Ureter (tissue), 1 donor: ENCODE data around the gene SCARF1. TPM values are rescaled to one million over a fixed set of nuclear protein-coding genes. Genes with fewer than 3 reads are reported as not detected.

Experiments used
- DNase-seq: peaks from one replicate; pipeline ENCODE4 v3.0.0-alpha.2; 2020; ENCODE audit warnings: low spot score
- total RNA-seq: library from RNA; stranded (reverse); gene quantifications from one replicate; pipeline ENCODE4 v1.2.4, GENCODE V29; 2023
- donor health status: DM: yes; HTN: yes; CAD: no.

Gene SCARF1
- total RNA-seq, 1 donor from 2014 or later: 16.3 TPM

GRCh38 chr17:1648173-1648962, 2.8 kb upstream of the SCARF1 start:
- peak; percentile 71 for DNase-seq

GRCh38 chr17:1647802-1648171, 2.3 kb upstream of the SCARF1 start:
- DNase-seq: no peak

DNA sequence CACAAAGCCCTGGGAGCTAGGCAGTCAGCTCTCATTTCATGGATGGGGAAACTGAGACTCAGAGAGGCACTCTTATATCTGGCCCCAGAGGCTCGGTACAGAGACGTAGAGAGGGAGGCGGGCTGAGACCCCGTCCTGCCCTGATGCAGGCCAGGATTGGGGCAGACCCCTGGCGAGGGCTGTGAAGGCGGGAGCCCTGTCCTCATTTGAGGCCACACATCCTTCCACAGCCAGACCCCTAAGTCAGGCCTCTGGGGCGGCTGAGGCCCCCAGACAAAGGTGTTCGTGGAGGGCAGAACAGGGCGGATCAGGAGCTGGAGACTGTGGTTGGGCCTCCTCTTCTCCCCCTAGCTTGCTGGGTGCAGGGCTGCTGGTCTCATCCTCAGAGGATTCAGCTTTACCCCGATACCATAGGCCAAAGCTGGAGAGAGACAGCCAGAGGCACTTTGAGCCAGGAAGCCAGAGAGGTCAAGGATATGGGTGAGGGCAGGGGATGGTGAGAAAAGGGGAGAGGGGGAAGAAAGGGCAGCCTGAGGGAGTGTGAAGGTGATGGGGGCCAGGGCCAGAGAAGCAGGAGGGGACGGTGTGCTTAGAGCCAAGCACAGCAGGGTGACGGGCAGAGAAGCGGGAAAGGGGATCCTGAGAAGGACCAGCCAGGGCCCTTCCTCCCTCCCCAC, 805 bp upstream of the SCARF1 start:
- no peak for DNase-seq

DNA sequence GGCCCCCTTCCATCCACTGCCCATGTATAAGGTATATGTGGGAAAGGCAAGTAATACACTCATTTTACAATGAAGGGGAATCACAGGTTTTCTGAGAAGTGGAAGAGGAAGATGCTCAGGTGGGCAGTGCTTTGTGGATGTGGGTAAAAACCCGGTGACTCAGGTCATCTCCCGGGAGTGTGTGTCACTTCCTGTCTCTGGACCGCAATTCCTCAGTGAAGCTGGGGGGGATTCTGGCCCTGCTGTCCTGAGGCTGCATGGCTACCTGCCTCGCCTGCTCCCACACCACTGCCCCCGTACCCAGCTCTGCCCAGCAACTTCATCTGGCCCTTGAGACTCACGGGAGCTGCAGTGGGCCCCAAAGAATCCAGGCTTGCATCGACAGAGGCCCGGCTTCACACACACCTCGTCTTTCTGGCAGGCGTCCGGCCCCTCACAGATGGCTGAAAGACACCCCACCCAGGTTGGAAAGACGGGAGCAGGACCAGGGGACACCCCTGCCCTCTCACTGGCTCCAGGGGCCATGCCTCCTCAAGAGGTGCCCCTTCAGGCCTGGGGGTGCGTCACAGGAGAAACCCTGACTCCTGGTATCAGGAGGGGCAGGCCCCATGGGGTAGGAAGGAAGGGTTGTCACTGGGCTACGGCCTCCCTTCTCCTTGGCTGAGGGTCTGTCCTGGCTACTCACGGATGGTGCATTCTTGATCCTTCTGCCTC, 882 bp downstream of the SCARF1 start:
- DNase-seq: no peak

DNA sequence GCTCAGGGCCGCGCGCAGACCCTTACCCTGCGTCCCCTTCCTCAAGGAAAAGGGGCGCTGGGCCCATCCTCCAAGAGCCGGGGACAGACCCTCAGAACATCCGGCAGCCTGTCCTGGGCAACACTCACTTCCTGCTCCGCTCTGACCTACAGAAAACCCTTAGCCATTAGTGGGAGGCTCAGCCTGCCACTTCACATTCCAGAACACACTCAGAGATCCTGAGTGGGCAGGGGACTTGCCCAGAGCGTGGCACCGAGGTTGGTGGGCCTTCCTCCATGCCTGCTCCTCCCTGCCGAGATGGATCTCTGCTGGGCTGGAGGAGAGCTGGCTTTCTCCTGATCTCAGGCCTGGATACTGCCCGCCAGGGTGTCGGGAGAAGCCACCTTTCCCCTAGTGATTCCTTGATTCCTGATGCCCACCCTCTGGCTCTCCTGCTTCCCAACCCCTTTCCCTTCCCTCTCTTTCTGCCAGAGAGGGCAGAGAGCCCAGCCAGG, 1.5 kb downstream of the SCARF1 start:
- DNase-seq: peak; percentile 48

GRCh38 chr17:1643293-1643998, 2.1 kb downstream of the SCARF1 start:
- DNase-seq: peak; percentile 69

DNA sequence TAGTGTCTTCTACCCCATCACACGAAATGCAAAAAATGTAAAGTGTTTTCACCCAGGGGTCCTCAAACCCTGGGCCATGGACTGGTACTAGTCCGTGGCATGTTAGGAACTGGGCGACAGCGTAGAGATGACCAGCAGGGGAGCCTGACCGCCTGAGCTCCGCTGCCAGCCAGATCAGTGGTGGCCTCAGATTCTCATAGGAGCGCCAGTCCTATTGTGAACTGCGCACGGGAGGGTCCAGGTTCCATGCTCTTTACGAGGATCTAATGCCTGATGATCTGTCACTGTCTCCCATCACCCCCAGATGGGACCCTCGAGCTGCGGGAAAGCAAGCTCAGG, 4.5 kb downstream of the SCARF1 start:
- no peak for DNase-seq

GRCh38 chr17:1640329-1641064, 5.0 kb downstream of the SCARF1 start:
- DNase-seq: no peak

DNA sequence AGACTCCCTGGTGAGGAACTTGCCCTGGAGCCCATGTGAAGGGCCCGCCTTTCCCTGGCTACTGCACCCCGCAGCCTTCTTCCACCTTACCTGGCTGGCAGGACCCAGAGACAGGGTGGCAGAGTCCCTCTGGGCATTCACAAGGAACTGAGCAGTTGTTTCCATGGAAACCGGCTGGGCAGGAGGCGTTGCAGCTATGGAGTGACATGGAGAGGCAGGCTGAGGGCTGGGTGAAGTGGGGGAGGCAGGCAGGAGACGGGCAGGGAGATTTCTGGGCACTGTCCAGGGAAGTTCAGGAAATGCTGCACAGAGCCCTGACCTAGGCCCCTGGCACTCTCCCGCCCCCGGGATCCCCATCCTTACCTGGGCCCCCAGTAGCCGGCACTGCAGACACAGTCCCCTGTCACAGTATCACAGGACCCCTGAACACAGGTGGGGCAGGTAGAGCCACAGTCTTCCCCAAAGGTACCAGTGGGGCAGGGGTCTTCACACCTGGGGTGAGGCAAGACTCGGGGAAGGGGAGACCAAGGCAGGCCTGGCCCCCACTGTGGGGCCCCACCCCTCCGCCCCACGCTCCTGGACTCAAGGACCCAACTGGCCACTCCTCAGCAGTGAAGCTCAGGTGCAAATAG, 5.9 kb downstream of the SCARF1 start:
- DNase-seq: no peak

DNA sequence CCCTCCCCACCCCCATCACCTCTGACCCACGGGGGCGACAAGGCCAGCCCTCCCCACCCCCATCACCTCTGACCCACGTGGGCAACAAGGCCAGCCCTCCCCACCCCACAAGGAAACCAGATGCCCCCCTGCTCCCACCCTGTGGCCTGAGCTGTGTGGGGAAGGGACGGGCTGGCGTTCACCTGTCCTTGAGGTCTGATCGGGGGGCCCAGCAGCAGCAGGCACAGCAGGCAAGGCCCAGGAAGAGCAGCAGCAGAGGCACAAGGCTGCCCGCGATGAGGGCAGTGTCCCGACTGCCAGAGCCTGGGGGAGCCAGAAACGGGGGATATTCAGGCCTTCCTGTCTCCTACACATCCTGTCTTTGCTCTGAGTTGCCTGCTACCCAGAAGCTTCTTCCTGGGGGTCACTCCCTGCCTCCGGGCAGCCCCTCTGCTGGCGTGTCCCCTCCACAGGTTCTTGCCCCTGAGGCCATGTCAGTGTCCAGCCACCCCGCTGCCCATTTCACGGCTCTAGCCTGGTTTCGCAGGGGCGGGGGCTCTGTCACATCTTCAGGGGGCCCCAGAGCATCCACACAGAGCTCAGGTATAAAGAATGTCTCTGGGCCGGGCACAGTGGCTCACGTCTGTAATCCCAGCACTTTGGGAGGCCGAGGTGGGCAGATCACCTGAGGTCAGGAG, 6.8 kb downstream of the SCARF1 start:
- no peak for DNase-seq

DNA sequence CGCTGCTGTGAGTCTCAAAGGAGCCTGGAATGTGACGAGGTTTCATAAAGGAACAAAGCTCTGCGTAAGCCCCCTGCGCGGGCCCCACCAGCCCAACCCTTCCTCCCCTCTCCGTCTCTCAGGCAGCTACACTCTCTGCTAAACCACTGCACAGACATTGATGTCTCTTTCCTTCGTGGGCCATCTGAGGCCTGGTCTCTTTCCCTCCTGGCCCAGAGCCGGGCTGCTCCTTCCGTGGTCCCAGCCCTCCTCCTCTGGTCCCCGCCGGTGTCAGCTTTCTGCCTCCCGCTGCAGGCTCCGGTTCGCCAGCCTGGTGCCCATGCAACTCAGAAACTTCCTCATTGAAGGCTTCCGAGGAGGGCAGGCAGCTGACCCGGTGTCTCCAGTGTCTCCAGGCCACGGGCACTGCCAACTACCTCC, 7.4 kb downstream of the SCARF1 start:
- no peak for DNase-seq

GRCh38 chr17:1636732-1637285, 8.7 kb downstream of the SCARF1 start:
- no peak for DNase-seq

GRCh38 chr17:1635675-1636465, 9.7 kb downstream of the SCARF1 start:
- no peak for DNase-seq

GRCh38 chr17:1634841-1635650, 10.5 kb downstream of the SCARF1 start:
- DNase-seq: no peak

DNA sequence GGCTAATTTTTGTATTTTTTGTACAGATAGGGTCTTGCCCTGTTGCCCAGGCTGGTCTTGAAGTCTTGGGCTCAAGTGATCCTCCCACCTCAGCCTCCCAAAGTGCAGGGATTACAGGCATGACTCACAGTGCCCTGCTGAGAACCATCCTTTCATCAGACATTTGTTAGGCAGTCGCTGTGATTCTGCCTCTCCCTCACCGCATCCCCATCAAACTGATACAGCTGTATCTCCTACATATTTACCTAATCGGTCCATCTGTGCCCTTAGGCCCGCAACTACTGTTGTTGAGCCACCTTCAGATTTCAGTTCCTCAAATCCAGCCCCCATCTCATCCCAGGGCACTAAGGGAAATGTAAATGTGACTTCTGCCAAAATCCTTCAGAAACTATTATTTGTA, 14.9 kb downstream of the SCARF1 start:
- DNase-seq: no peak

DNA sequence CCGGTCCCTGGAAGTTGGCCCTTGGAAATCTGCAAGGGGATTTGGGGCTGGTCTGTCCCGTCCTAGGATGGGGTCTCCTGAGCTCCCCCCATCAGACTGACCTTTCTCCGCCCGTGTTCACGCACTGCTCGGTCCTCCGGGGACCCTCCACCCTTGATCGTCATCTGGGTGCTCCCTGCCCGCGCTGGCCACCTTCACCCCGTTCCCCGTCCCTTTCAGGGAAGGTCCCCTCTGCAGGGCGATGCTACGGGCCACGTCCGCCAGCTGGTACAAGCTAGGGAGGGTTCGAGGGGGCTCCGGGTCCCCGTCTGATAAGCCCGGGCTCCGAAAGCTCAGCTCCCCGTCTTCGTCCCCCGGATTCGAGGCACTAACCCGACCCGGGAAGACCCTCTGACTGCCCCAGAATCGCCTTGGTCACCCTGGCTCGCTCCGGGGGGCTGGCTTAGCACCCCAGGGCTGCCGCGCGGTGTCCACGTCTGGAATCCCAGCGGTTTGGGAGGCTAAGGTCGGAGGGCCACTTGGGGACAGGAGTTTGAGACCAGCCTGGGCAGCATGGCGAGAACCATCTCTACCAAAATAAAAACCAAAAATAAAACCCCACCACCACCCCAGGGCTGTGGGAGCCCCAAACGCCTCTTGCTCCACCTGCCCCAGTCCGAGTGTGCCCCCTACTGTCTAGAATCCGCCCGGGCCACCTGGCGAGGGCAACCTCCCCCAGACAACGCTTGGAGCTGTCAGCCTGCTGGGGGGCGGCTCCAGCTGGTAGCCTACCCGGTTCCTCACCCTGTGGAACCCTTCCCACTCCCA, 15.8 kb downstream of the SCARF1 start:
- DNase-seq: peak; percentile 80

DNA sequence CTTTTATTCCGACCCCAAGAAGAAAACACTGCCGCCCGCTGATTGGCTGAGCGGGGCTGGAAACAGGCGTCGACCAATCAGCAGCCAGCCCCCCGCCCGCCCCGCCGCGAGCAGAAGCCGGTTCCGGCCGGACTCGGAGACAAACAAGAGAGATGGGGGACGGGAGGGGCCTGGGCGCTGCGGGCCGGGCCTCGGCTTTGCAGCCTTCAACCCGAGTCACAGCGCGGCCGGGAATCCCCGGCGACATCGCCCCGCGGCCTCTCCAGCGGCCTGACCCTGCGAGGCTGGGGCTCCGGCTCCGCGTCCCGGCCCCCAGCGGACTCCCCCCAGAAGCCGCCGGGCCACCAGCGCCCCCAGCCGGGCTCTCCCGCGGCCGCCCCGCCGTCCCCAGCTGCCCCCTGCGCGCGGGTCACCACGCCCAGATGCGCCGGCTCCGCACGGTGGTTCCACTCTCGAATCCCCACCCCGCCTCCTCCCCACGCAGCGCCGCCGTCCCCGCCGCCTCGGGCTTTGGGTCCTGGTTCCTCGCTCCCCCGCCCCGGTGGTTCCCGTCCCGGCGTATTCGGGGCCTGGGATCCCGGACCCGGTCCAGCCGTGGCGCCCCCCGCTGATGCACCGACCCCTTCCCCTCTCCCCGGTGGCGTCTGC, 16.6 kb downstream of the SCARF1 start:
- peak; percentile 97 for DNase-seq
